Adrenal gland (tissue), 5 donors: ENCODE results near the gene TMEM74B.

Experiments used
- POLR2A ChIP-seq, 2 donors: fragments of 450-650 bp; IDR thresholded peaks; one replicate each; pipeline ENCODE4 v1.6.1; 2017; ENCODE audit warnings: antibody characterized with exemption in 2 of 2, mild to moderate bottlenecking in 2 of 2, moderate library complexity in 1 of 2
- TF ChIP-seq, protein P1 (sequence below), 6 experiments: fragments of 450-650 bp in 4 of 6; fragments of 200-600 bp in 2 of 6; sonication (generic) in 1 of 6; IDR thresholded peaks; 1 replicate in 5 of 6; 2 replicates in 1 of 6; pipeline versions ENCODE4 v1.5.1 to v1.8.0; 2016 to 2021; ENCODE audit warnings: antibody characterized with exemption in 6 of 6, mild to moderate bottlenecking in 2 of 6, moderate library complexity in 1 of 6
- donor health status: DM: no; HTN: no; CAD: no.

DNA sequence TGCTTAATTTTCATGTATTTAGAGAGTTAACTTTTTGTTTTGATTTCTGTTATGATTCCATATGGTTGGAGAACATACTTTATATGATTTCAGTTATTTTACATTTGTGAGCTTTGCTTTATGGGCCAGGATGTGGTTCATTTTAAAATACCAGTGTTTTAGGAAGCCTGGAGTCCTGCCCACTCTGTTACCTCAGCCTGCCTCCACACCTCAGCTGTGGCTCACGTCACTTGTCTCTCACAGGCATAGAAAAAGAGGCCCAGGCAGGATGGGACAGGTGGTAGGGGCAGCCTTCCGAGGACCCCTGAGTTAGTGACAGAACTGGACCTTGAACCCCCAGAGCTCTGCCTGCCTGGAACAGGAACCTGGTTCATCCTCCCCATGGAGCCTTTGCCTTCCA lies 50.4 kb downstream of the TMEM74B start:
- TF ChIP-seq POLR2A (IDR thresholded peaks at IDR 0.05) = no peak
- TF ChIP-seq, protein P1, sequence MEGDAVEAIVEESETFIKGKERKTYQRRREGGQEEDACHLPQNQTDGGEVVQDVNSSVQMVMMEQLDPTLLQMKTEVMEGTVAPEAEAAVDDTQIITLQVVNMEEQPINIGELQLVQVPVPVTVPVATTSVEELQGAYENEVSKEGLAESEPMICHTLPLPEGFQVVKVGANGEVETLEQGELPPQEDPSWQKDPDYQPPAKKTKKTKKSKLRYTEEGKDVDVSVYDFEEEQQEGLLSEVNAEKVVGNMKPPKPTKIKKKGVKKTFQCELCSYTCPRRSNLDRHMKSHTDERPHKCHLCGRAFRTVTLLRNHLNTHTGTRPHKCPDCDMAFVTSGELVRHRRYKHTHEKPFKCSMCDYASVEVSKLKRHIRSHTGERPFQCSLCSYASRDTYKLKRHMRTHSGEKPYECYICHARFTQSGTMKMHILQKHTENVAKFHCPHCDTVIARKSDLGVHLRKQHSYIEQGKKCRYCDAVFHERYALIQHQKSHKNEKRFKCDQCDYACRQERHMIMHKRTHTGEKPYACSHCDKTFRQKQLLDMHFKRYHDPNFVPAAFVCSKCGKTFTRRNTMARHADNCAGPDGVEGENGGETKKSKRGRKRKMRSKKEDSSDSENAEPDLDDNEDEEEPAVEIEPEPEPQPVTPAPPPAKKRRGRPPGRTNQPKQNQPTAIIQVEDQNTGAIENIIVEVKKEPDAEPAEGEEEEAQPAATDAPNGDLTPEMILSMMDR (IDR thresholded peaks at IDR 0.05) = no peak
